CD14-positive monocyte (primary cell): Measurements from ENCODE around the gene CDH15. TPM values are rescaled to one million over a fixed set of nuclear protein-coding genes. Genes with fewer than 3 reads are reported as not detected.
"Not testable (repeated sequence)": the region's sequence is repeated elsewhere in the genome, so short reads cannot be mapped to it uniquely, and the experiment has no call there.

Experiments
- DNase-seq, 3 donors: peaks; one replicate each; pipeline ENCODE4 v3.0.0-alpha.2; 2011 to 2022
- H2AFZ ChIP-seq: 2 replicates; pipeline ENCODE4 v1.6.0; 2012; ENCODE audit warnings: mild to moderate bottlenecking, low read depth, low read length, inconsistent platforms; ENCODE audit not compliant: insufficient read depth, poor library complexity, severe bottlenecking
- H3K27ac ChIP-seq, 2 donors: 1 replicate in 1 of 2; 2 replicates in 1 of 2; pipeline ENCODE4 v1.5.1; 2012 to 2013; ENCODE audit warnings: low read length in 2 of 2, control low read depth in 1 of 2, inconsistent platforms in 1 of 2, low read depth in 1 of 2, mild to moderate bottlenecking in 1 of 2
- H3K27me3 ChIP-seq, 2 donors: one replicate each; pipeline versions ENCODE4 v1.6.0 to v1.6.1; 2011 to 2013; ENCODE audit warnings: low read length in 2 of 2; ENCODE audit not compliant: control insufficient read depth in 2 of 2, insufficient read depth in 2 of 2
- H3K36me3 ChIP-seq, 2 donors: replicated peaks in 1 of 2; 1 replicate in 1 of 2; 2 replicates in 1 of 2; pipeline versions ENCODE4 v1.5.1 to v1.6.1; 2012 to 2013; ENCODE audit warnings: low read length in 2 of 2, control low read depth in 1 of 2, inconsistent platforms in 1 of 2, mild to moderate bottlenecking in 1 of 2; ENCODE audit not compliant: insufficient read depth in 2 of 2, control insufficient read depth in 1 of 2
- H3K4me1 ChIP-seq, 2 donors: 1 replicate in 1 of 2; 2 replicates in 1 of 2; pipeline versions ENCODE4 v1.5.1 to v1.6.1; 2012 to 2013; ENCODE audit warnings: low read length in 2 of 2, control low read depth in 1 of 2, inconsistent platforms in 1 of 2, mild to moderate bottlenecking in 1 of 2, moderate library complexity in 1 of 2; ENCODE audit not compliant: insufficient read depth in 2 of 2, control insufficient read depth in 1 of 2
- H3K4me2 ChIP-seq: replicated peaks from 2 replicates; pipeline ENCODE3; 2012; ENCODE audit warnings: low read length, moderate library complexity, mild to moderate bottlenecking; ENCODE audit not compliant: poor library complexity, severe bottlenecking; ENCODE audit errors: extremely low read depth
- H3K4me3 ChIP-seq, 3 experiments: fragments of 200-600 bp in 1 of 3; sonication (generic) in 1 of 3; replicated peaks in 1 of 3; 1 replicate in 2 of 3; 2 replicates in 1 of 3; pipeline ENCODE4 v1.5.1; 2011 to 2013; ENCODE audit warnings: low read length in 3 of 3, mild to moderate bottlenecking in 3 of 3, control low read depth in 2 of 3, low read depth in 2 of 3, inconsistent platforms in 1 of 3, moderate library complexity in 1 of 3
- H3K79me2 ChIP-seq: 2 replicates; pipeline ENCODE4 v1.6.0; 2012; ENCODE audit warnings: mild to moderate bottlenecking, control low read depth, inconsistent platforms, low read length, moderate library complexity; ENCODE audit not compliant: insufficient read depth
- H3K9ac ChIP-seq: 2 replicates; pipeline ENCODE4 v1.6.0; 2017; ENCODE audit warnings: low read length, mild to moderate bottlenecking; ENCODE audit not compliant: insufficient read depth, poor library complexity, severe bottlenecking
- H3K9me3 ChIP-seq, 2 donors: replicated peaks in 1 of 2; 1 replicate in 1 of 2; 2 replicates in 1 of 2; pipeline versions ENCODE4 v1.5.1 to v1.6.1; 2012 to 2013; ENCODE audit warnings: low read length in 2 of 2, control low read depth in 1 of 2; ENCODE audit not compliant: control insufficient read depth in 1 of 2, insufficient read depth in 1 of 2
- H4K20me1 ChIP-seq: 2 replicates; pipeline ENCODE4 v1.6.0; 2012; ENCODE audit warnings: mild to moderate bottlenecking, low read length, control low read depth, moderate library complexity; ENCODE audit not compliant: insufficient read depth
- H3K27ac Mint-ChIP-seq, 7 donors: one replicate each; pipeline ENCODE4 v1.8.0; 2020; ENCODE audit warnings: mild to moderate bottlenecking in 7 of 7, mixed read lengths in 7 of 7, moderate library complexity in 6 of 7, inconsistent platforms in 2 of 7
- H3K27me3 Mint-ChIP-seq, 3 donors: one replicate each; pipeline ENCODE4 v1.8.0; 2021 to 2022; ENCODE audit warnings: low read depth in 3 of 3, mild to moderate bottlenecking in 3 of 3, mixed read lengths in 3 of 3, moderate library complexity in 3 of 3, inconsistent platforms in 1 of 3
- H3K36me3 Mint-ChIP-seq, 2 donors: one replicate each; pipeline ENCODE4 v1.8.0; 2020; ENCODE audit warnings: mixed read lengths in 2 of 2, inconsistent platforms in 1 of 2, mild to moderate bottlenecking in 1 of 2
- H3K4me1 Mint-ChIP-seq: one replicate; pipeline ENCODE4 v1.8.0; 2020; ENCODE audit warnings: mild to moderate bottlenecking, mixed read lengths
- H3K4me3 Mint-ChIP-seq, 2 donors: one replicate each; pipeline ENCODE4 v1.8.0; 2020; ENCODE audit warnings: mild to moderate bottlenecking in 2 of 2, mixed read lengths in 2 of 2, moderate library complexity in 1 of 2
- H3K9me3 Mint-ChIP-seq, 7 donors: one replicate each; pipeline ENCODE4 v1.8.0; 2020 to 2022; ENCODE audit warnings: mixed read lengths in 7 of 7, mild to moderate bottlenecking in 6 of 7, moderate library complexity in 6 of 7, inconsistent platforms in 2 of 7
- WGBS: methylation state at CpG from one replicate; pipeline ENCODE4 v1.1.5; 2013; ENCODE audit warnings: missing lambda C conversion rate; ENCODE audit not compliant: insufficient coverage; 5-methylcytosine and 5-hydroxymethylcytosine counted together
- intact Hi-C, 2 donors: fragments of 100-400 bp; cut with micrococcal nuclease; formaldehyde crosslinking; loops; one replicate each; pipeline versions ENCODE4 v1.15.0 to v1.15.1; 2023
- polyA plus RNA-seq, 3 donors: library from polyadenylated mRNA; depleted of rRNA in 1 of 3; unstranded in 2 of 3; stranded (reverse) in 1 of 3; fragments of 300-500 nt in 2 of 3; fragments of >200 nt in 1 of 3; fragmentation: Illumina TruSeq in 2 of 3; gene quantifications; 1 replicate in 2 of 3; 2 replicates in 1 of 3; pipeline ENCODE4 v1.2.3, GENCODE V29; 2012 to 2021
- TF ChIP-seq, protein P1 (sequence below): fragments of 200-600 bp; IDR thresholded peaks from one replicate; pipeline ENCODE4 v1.8.0; 2022; ENCODE audit warnings: antibody characterized with exemption, mild to moderate bottlenecking

The CDH15 gene
- polyA plus RNA-seq, 3 donors, result not detected

GRCh38 chr16:89164436-89164835, 7.1 kb upstream of the CDH15 start:
- Histone ChIP-seq H3K4me3 (no peak overlapping the region), H3K79me2 (no peaks in the 10 kb centered on the region), H2AFZ (no peak overlapping the region), H3K9me3 (no peaks in the 10 kb centered on the region), H4K20me1 (no peaks in the 10 kb centered on the region), H3K4me1 (peaks cover 7 to 10% of the 10 kb centered on the region in 2 donors), H3K4me2 (no peak overlapping the region), H3K27ac (no peak overlapping the region), H3K27me3 (peaks cover 0 to 2% of the 10 kb centered on the region in 2 donors), H3K36me3 (no peaks in the 10 kb centered on the region), H3K9ac (no peak overlapping the region)
- H3K4me3 Mint-ChIP-seq, result no peak overlapping the region
- WGBS, result 100% methylated on average over 3 of the region's 15 CpGs
- no peak for DNase-seq
- no peaks in the 10 kb centered on the region for H3K4me1 Mint-ChIP-seq
- H3K27me3 Mint-ChIP-seq, result peaks cover 0 to 24% (median 15%) of the 10 kb centered on the region in 3 donors
- H3K27ac Mint-ChIP-seq, result no peak overlapping the region
- intact Hi-C loops, result no loop called here
- peaks cover 0 to 1% (median 0%) of the 10 kb centered on the region in 7 donors for H3K9me3 Mint-ChIP-seq
- H3K36me3 Mint-ChIP-seq, result no peaks in the 10 kb centered on the region
- TF ChIP-seq, protein P1, sequence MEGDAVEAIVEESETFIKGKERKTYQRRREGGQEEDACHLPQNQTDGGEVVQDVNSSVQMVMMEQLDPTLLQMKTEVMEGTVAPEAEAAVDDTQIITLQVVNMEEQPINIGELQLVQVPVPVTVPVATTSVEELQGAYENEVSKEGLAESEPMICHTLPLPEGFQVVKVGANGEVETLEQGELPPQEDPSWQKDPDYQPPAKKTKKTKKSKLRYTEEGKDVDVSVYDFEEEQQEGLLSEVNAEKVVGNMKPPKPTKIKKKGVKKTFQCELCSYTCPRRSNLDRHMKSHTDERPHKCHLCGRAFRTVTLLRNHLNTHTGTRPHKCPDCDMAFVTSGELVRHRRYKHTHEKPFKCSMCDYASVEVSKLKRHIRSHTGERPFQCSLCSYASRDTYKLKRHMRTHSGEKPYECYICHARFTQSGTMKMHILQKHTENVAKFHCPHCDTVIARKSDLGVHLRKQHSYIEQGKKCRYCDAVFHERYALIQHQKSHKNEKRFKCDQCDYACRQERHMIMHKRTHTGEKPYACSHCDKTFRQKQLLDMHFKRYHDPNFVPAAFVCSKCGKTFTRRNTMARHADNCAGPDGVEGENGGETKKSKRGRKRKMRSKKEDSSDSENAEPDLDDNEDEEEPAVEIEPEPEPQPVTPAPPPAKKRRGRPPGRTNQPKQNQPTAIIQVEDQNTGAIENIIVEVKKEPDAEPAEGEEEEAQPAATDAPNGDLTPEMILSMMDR, result no peak

DNA sequence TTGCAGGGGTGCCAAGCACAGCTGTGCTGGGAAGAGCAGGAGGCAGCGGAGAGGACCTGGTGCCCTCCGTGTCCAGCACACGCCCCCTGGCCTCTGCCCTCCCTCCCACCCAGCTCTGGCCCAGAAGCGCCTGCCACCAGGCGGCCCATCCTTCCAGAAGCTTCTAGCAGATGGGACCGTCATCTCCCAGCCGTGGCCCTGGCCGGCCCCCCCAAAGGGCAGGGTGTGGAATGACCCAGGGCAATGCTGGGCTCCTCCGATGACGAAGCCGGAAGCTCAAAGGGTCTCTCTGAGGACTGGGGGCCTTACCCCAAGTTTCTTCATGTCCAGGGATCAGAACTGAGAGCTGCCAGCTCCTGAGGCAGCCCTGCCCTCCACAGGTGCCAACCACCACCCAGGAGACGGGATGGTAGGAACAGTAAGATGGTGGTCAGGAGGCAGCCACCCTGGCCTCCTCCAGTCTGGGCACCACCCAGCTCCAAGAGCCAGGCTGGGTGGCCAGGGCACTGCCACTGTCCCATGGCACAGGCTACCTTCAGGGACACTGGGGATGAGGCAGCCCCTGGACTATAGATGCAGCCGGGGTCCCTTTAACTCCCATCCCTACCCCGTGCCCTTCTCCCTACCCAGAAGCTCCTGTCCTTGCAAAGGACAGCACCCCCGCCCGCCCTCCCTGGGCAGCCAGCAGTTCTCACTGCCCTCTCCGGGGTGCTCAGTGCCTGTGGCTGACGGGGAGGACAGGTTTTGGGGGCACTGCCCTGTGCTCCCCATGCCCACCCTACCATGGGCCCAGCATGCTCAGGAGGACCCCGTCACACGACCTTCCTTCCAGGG, 6.5 kb upstream of the CDH15 start:
- Mint-ChIP-seq H3K27ac (no peak overlapping the region), H3K9me3 (no peaks in the 10 kb centered on the region), H3K4me1 (no peaks in the 10 kb centered on the region), H3K36me3 (no peaks in the 10 kb centered on the region), H3K4me3 (no peak overlapping the region), H3K27me3 (peaks cover 0 to 30% (median 16%) of the 10 kb centered on the region in 3 donors)
- TF ChIP-seq, protein P1, result no peak
- H3K4me2 ChIP-seq, result no peak overlapping the region
- no peak overlapping the region for H3K27ac ChIP-seq
- no peaks in the 10 kb centered on the region for H4K20me1 ChIP-seq
- no peaks in the 10 kb centered on the region for H3K9me3 ChIP-seq
- intact Hi-C loops, result loop anchor here in 1 of 2 donors (5.0 kb wide), 1 partner anchor 308 kb away; the partner anchor contains the start of genes GALNS and TRAPPC2L
- peaks cover 7 to 10% of the 10 kb centered on the region in 2 donors for H3K4me1 ChIP-seq
- no peak overlapping the region for H3K9ac ChIP-seq
- H3K4me3 ChIP-seq, result no peak overlapping the region
- DNase-seq, result no peak
- no peak overlapping the region for H2AFZ ChIP-seq
- peaks cover 0 to 8% of the 10 kb centered on the region in 2 donors for H3K27me3 ChIP-seq
- no peaks in the 10 kb centered on the region for H3K79me2 ChIP-seq
- no peaks in the 10 kb centered on the region for H3K36me3 ChIP-seq
- 95% methylated on average over 11 of the region's 20 CpGs for WGBS

DNA sequence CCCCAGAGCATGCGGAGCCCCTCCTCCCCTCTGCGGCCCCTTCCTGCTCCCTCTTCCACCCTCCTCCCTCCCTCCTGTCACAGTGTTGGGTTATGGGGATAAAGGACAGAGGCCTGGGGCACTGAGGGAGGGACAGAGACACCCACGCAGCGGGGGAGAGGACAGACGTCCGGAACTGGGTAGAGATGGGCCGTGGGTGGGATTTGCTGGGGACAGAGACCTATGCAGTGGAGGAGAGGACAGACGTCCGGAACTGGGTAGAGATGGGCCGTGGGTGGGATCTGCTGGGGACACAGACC, 5.9 kb upstream of the CDH15 start:
- not testable (repeated sequence) for H3K36me3 Mint-ChIP-seq, H3K4me3 Mint-ChIP-seq, H3K9me3 ChIP-seq, DNase-seq, H3K27ac ChIP-seq, H3K9me3 Mint-ChIP-seq, H3K79me2 ChIP-seq, H3K4me3 ChIP-seq, H3K4me1 Mint-ChIP-seq, H3K27ac Mint-ChIP-seq, H2AFZ ChIP-seq, H3K4me2 ChIP-seq, H3K36me3 ChIP-seq, H3K9ac ChIP-seq, H4K20me1 ChIP-seq
- no CpG with 5 or more reads among the region's 10 CpGs for WGBS
- intact Hi-C loops, result loop anchor here in 1 of 2 donors (5.0 kb wide), 1 partner anchor 308 kb away; the partner anchor contains the start of genes GALNS and TRAPPC2L
- H3K4me1 ChIP-seq, result peaks cover 8 to 13% of the 10 kb centered on the region in 2 donors
- H3K27me3 Mint-ChIP-seq, result peaks cover 6 to 34% (median 21%) of the 10 kb centered on the region in 3 donors
- peaks cover 0 to 14% of the 10 kb centered on the region in 2 donors for H3K27me3 ChIP-seq
